Left kidney (tissue), 2 donors: ENCODE measurements around the gene ZFYVE27. TPM values are rescaled to one million over a fixed set of nuclear protein-coding genes. Genes with fewer than 3 reads are reported as not detected.

Source experiments
- DNase-seq: peaks from one replicate; pipeline ENCODE4 v3.0.0-alpha.2; 2013
- polyA plus RNA-seq: library from polyadenylated mRNA; unstranded; fragments of 120-200 nt; gene quantifications from one replicate; pipeline ENCODE4 v1.2.1, GENCODE V29; 2013; ENCODE audit not compliant: insufficient read length

Gene ZFYVE27
- polyA plus RNA-seq, 1 donor, result 35.1 TPM

GRCh38 chr10:97770255-97770654, 33.3 kb downstream of the ZFYVE27 start:
- DNase-seq, result no peak

DNA sequence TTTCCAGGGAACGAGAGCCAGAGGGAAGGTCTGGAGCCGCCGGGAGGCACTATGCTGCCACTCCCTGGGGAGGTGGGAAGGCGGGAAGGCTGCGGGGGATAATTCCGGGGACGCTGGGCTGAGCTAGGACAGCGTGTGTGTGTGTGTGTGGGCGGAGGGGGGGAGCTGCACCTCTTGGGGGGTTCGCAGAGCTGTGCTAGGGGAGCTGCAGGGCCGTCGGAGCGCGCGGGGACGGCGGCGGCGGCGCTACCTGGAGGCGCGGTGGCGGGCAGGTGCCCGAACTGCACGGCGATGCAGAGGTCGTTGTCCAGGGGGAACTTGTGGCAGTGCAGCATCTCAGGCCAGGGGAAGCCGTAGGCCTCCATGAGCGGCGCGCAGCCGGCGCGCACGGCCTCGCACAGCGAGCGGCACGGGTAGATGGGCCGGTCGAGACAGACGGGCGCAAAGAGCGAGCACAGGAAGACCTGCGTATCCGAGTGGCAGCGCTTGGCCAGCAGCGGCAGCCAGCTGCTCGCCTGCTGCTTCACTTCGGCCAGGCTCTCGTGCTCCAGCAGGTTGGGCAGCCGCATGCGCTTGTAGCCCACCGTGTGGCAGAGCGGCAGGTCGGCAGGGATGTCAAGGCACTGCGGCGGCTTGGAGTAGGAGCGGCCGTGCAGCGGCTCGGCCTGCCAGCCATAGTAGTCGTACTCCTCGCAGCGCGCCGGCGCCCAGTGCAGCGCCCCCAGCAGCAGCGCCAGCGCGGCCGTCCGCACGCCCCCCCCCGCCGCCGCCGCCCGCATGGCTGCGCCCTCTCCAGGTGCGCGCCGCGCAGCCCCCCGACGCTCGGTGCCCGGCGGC, 34.3 kb downstream of the ZFYVE27 start:
- DNase-seq, result peak; percentile 11

DNA sequence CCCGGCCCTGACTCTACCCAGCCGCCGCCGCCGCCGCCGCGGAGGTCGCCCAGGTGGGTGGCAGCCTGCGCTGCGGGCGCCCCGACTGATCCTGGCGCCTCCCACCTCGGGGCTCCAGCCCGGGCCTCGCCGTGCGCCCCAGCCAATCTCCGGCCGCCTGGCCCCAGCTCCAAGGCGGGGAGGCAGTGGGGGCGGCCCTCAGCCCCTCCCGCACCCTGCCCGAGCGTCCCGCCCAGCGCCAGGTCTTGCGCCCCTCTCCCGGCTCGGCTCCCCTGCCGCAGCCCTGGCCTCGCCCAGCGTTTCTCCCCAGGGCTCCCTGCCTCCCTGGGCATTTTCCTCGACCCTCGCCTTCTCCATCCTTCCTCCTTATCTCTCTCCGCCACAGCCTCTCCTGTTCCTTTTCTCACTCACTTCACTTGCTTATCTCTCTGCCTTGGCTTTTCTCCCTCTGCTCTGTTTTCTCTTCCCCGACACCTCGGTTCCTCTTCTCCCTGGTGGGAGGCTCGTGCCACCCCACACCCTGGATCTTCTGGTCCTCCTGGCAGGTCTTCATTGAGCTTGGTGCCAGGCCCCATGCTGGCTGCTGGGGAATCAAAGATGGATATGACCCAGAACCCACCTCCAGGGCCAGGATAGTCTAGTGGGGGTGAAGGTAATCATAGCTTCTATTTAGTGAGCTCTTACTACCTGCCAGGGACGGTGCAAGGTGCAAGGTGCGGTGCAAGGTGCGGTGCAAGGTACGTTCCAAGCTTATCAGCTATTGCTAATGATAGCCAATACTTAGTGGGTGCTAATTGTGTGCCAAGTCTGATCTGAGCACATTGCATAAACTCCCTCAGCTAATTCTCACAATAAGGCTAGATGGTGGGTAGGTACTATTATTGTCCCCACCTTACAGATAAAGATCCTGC, 35.2 kb downstream of the ZFYVE27 start, which contains the start of gene SFRP5:
Gene SFRP5 (minus strand): TSS at position 87 of the 911 bp plus-strand sequence. CDS start 166 bp downstream, outside the sequence.
- DNase-seq, result no peak

GRCh38 chr10:97773096-97773495, 36.2 kb downstream of the ZFYVE27 start:
- no peak for DNase-seq

- no peak for DNase-seq
Observed at GRCh38 chr10:97774811-97775294, 37.9 kb downstream of the ZFYVE27 start.

DNA sequence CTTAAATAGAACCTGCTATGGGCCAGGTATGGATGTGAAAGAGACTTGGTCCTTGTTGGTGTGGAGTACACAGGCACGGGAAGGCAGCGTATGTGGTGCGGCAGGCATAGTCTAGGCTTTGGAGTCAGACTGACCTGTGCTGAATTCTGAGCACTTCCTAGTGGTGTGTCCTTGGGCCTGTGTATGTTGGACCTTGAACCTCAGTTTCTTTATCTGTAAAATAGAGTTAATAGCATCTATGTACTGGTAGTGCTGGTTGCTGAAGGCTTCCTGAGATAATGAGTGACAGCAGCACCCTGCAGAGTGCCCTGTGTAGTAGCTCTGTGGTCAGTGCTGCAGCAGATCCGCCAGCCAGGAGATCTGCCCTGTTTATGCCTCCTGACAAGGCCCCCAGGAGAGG, 40.2 kb downstream of the ZFYVE27 start:
- no peak for DNase-seq

GRCh38 chr10:97778452-97779302, 41.7 kb downstream of the ZFYVE27 start:
- no peak for DNase-seq

GRCh38 chr10:97779492-97779891, 42.6 kb downstream of the ZFYVE27 start:
- no peak for DNase-seq

DNA sequence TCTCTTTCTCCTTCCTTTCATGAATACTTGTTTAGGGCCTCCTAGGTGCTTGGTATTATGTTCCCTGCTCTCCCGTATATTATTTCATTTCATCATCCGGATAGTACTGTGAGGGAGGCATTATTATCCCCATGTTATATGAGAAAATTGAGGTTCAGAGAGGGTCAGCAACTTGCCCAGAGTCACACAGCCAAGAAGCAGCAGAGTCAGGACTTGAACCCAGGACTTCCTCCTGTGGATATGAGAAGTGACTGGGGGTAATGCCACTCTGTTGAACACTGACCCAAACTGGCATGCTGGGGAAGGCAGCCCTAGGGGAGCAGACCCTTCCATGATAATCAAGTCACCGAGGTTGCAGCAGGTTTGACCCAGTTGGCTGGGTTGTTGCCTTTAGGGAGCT, 43.0 kb downstream of the ZFYVE27 start:
- no peak for DNase-seq

- peak; percentile 13 for DNase-seq
Observed at GRCh38 chr10:97780841-97781617, 44.1 kb downstream of the ZFYVE27 start.

DNA sequence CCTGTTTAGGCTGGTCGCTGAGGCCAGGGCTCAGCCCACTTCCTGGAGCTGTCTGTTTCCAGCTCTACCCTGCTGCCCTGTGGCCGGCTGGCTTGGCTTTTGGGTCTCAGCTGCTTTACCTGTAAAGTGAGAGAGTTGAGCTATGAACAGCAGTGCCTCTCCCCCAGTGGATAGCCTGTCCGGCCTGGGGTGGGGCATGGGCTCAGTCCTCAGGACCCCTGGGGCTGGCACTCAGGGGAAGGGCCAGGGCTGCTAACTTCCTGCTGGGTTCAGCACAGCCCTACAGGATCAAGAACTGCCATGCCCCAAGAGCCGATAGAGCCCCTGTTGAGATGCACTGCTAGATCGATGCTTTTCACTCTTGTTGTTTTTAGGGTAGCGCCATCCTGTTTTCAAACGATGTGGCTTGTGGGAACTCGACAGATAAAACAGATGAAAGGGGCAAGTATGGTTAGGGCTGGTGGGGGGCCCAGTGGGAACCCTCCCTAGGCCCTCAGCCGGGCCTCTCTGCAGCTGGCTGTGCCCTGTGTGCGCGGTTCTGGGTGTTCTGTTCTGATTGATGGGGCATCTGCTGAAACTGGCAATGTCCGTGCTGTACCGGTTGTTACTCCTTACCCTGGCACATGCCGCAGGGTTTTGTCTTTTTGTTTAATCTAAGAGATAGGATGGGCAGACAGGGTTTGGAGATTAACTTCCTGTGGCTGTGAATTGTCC, 44.8 kb downstream of the ZFYVE27 start:
- DNase-seq, result no peak

GRCh38 chr10:97782455-97783228, 45.7 kb downstream of the ZFYVE27 start:
- no peak for DNase-seq

DNA sequence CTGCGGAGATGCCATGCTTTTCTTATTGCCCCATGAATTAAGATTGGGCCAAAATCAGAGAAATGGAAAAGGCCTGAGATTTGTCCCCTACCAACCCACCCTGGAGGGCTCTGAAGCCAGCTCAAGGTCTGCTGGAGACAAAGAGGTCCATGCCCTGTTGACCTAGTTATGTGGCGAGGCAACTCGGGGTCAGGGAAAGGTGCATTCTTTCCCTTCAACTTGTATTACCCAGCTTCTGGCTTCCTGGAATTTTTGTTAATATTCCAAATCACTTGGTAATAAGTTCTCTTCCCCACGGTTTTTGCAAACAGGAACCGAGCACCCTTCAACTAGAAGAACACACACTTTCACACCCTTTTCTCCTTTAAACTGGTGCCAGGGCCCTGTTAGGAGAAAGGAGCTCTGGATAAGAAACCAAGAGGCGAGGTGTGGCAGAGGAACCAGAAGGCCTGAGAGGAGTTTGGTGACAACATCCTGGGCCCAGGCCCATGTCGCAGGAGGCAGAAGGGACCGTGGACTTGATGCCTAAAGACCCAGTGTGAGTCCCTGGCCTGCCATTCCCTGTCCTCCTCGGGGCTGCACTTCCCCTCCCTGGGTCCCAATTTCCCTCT, 47.4 kb downstream of the ZFYVE27 start:
- no peak for DNase-seq

DNA sequence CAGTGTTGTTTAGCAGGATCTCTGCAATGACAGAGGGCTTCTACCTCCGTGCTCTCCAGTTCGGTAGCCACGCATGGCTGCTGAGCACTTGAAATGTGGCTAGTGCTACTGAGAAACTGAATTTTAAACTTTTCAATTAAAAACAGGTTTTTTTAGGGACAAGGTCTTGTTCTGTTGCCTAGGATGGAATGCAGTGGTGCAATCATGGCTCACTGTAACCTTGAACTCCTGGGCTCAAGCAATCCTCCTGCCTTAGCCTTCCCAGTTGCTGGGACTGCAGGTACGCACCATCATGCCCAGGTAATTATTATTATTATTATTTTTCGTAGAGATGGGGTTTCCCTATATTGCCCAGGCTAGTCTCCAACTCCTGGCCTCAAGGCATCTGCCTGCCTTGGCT, 48.3 kb downstream of the ZFYVE27 start:
- no peak for DNase-seq

- DNase-seq, result no peak
Observed at GRCh38 chr10:97785731-97786130, 48.8 kb downstream of the ZFYVE27 start.

DNA sequence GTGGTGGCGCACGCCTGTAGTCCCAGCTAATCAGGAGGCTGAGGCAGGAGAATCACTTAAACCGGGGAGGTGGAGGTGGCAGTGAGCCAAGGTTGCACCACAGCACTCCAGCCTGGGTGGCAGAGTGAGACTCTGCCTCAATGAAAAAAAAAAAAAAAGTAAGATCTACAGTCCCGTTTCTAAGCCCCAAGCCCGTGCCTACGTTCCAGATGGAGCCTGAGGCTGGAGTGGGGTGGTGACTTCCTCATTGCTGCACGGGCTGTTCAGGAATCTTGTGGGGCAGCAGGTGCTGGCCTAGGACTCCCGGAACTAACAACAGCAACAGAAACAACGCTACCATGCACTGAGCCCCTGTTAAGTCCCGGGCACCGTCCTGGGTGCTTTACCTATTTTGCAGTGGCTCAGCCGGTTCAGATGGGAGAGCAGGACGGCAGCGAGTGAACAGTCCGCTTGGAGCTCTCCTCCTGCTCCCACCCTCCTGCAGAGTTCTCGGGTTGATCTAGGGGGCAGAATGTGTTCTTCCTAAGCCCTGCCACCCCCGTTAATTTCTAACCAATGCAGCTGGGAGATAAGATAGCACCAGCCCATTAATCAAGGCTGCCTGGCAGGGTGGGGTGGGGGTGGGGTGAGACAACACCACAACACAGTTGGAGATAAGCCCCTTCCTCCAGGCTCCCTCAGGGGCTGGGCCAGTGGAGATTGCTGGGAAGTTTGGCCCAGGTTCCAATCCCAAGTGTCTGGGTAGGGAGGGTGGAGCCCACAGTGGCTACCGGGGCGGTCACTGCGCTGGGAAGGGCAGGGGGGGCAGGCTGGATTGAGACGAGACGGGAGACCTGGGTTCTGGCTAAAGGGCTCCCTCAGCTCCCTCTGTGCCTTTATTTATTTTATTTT, 51.9 kb downstream of the ZFYVE27 start:
- peak; percentile 17 for DNase-seq

GRCh38 chr10:97789770-97790397, 53.0 kb downstream of the ZFYVE27 start:
- DNase-seq, result no peak
